Neuronal stem cell (in vitro differentiated cells): ENCODE data around the gene HSP90AB1.
"Not testable (repeated sequence)": the region's sequence is repeated elsewhere in the genome, so short reads cannot be mapped to it uniquely, and the experiment has no call there.

Experiments
- DNase-seq: peaks from one replicate; pipeline ENCODE4 v3.0.0-alpha.2; 2013; ENCODE audit warnings: low spot score
- H2AFZ ChIP-seq: one replicate; pipeline ENCODE4 v1.6.1; 2013; ENCODE audit warnings: mild to moderate bottlenecking, low read length, inconsistent platforms
- H2AK5ac ChIP-seq: 2 replicates; pipeline ENCODE4 v1.6.1; 2013; ENCODE audit warnings: low read depth, mild to moderate bottlenecking, inconsistent platforms, low read length, moderate library complexity, mixed read lengths
- H2BK120ac ChIP-seq: 2 replicates; pipeline ENCODE4 v1.6.1; 2013; ENCODE audit warnings: low read depth, mild to moderate bottlenecking, inconsistent platforms, low read length, moderate library complexity, mixed read lengths
- H2BK12ac ChIP-seq: one replicate; pipeline ENCODE4 v1.6.1; 2013; ENCODE audit warnings: low read length, inconsistent platforms
- H2BK15ac ChIP-seq: 2 replicates; pipeline ENCODE4 v1.6.1; 2013; ENCODE audit warnings: mild to moderate bottlenecking, low read length, inconsistent platforms, mixed read lengths
- H2BK5ac ChIP-seq: one replicate; pipeline ENCODE4 v1.6.1; 2013; ENCODE audit warnings: inconsistent platforms, mild to moderate bottlenecking, low read length, moderate library complexity
- H3K14ac ChIP-seq: one replicate; pipeline ENCODE4 v1.6.1; 2013; ENCODE audit warnings: low read length, inconsistent platforms
- H3K18ac ChIP-seq: 2 replicates; pipeline ENCODE4 v1.6.1; 2013; ENCODE audit warnings: low read length, inconsistent platforms
- H3K23ac ChIP-seq: 2 replicates; pipeline ENCODE4 v1.6.1; 2013; ENCODE audit warnings: low read depth, mild to moderate bottlenecking, mixed read lengths, low read length, inconsistent platforms; ENCODE audit not compliant: poor library complexity
- H3K27ac ChIP-seq: replicated peaks from 3 replicates; pipeline ENCODE4 v1.5.1; 2013; ENCODE audit warnings: low read length, inconsistent platforms
- H3K27me3 ChIP-seq, 3 experiments: 2 replicates each; pipeline ENCODE4 v1.6.1; 2013; ENCODE audit warnings: low read length in 3 of 3, mild to moderate bottlenecking in 2 of 3, inconsistent platforms in 1 of 3, low read depth in 1 of 3, mixed read lengths in 1 of 3, moderate library complexity in 1 of 3; ENCODE audit not compliant: control insufficient read depth in 3 of 3, insufficient read depth in 3 of 3
- H3K36me3 ChIP-seq, 2 donors: replicated peaks in 1 of 2; 2 replicates each; pipeline ENCODE4 v1.6.1; 2013; ENCODE audit warnings: low read length in 2 of 2; ENCODE audit not compliant: control insufficient read depth in 2 of 2, insufficient read depth in 2 of 2
- H3K4ac ChIP-seq: 2 replicates; pipeline ENCODE4 v1.6.1; 2013; ENCODE audit warnings: inconsistent platforms, mild to moderate bottlenecking, low read length, moderate library complexity
- H3K4me1 ChIP-seq, 2 donors: 1 replicate in 1 of 2; 2 replicates in 1 of 2; pipeline ENCODE4 v1.6.1; 2013; ENCODE audit warnings: low read length in 2 of 2, low read depth in 1 of 2; ENCODE audit not compliant: control insufficient read depth in 2 of 2, insufficient read depth in 1 of 2
- H3K4me2 ChIP-seq: one replicate; pipeline ENCODE4 v1.6.1; 2013; ENCODE audit warnings: mild to moderate bottlenecking, low read length, inconsistent platforms; ENCODE audit not compliant: insufficient read depth, poor library complexity, severe bottlenecking
- H3K4me3 ChIP-seq, 2 donors: 2 replicates each; pipeline ENCODE4 v1.5.1; 2013; ENCODE audit warnings: low read length in 2 of 2, mild to moderate bottlenecking in 2 of 2, inconsistent platforms in 1 of 2, moderate library complexity in 1 of 2
- H3K79me1 ChIP-seq: one replicate; pipeline ENCODE4 v1.6.1; 2013; ENCODE audit warnings: low read depth, mild to moderate bottlenecking, inconsistent platforms, low read length, moderate library complexity
- H3K9ac ChIP-seq: one replicate; pipeline ENCODE4 v1.6.1; 2013; ENCODE audit warnings: mild to moderate bottlenecking, low read depth, low read length, inconsistent platforms; ENCODE audit not compliant: poor library complexity
- H3K9me3 ChIP-seq, 2 donors: replicated peaks in 1 of 2; 2 replicates each; pipeline versions ENCODE3 to v1.6.1; 2013; ENCODE audit warnings: low read length in 2 of 2, mild to moderate bottlenecking in 2 of 2, inconsistent platforms in 1 of 2, low read depth in 1 of 2, mixed read lengths in 1 of 2, moderate library complexity in 1 of 2; ENCODE audit not compliant: control insufficient read depth in 2 of 2, insufficient read depth in 1 of 2
- H4K8ac ChIP-seq: one replicate; pipeline ENCODE4 v1.6.1; 2013; ENCODE audit warnings: low read depth, mild to moderate bottlenecking, inconsistent platforms, low read length, moderate library complexity
- H4K91ac ChIP-seq: one replicate; pipeline ENCODE4 v1.6.1; 2013; ENCODE audit warnings: low read length, low read depth, mild to moderate bottlenecking, inconsistent platforms; ENCODE audit not compliant: poor library complexity
- WGBS, 2 donors: extraction: QIAGEN DNeasy Blood & Tissue Kit; methylation state at CpG; one replicate each; pipeline ENCODE4 v1.1.7; 2013; ENCODE audit warnings: missing lambda C conversion rate in 2 of 2, mixed read lengths in 1 of 2; ENCODE audit not compliant: insufficient read length in 2 of 2, insufficient replicate concordance in 1 of 2; ENCODE audit errors: extremely low coverage in 2 of 2; 5-methylcytosine and 5-hydroxymethylcytosine counted together

The HSP90AB1 gene

DNA sequence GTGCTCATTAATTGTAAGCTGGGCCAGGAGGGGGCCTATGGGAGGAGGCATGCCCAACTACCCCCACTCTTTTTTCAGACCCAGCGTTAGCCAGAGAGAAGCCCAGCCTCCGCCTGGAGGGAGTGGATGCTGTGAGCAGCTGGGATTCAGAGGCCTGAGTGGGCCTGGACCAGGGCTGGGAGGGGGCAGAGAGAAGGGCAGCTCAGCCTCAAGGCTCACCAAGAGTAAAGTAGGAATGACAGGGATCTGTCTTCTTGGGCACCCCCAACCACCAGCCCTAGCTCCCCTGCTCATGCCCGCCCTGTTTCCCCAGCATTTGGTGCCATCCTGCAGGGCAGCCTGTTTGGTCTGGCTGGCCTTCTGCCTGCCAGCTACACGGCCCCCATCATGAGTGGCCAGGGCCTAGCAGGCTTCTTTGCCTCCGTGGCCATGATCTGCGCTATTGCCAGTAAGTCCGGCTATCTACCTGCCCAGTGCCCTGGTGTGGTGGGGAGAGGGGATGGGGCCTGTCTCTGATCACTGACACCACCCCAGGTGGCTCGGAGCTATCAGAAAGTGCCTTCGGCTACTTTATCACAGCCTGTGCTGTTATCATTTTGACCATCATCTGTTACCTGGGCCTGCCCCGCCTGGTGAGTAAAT, 16.7 kb upstream of the HSP90AB1 start:
- Histone ChIP-seq H2AFZ (no peak overlapping the region), H3K14ac (no peak overlapping the region), H3K4ac (no peak overlapping the region), H2BK120ac (no peak overlapping the region), H3K4me3 (no peak overlapping the region), H3K36me3 (peaks cover 19 to 68% of the 10 kb centered on the region in 2 donors), H3K4me2 (no peak overlapping the region), H3K79me1 (peaks cover 4% of the 10 kb centered on the region), H3K9ac (no peak overlapping the region), H4K8ac (no peak overlapping the region), H2BK12ac (no peak overlapping the region), H3K27ac (no peak overlapping the region), H4K91ac (no peak overlapping the region), H3K9me3 (no peaks in the 10 kb centered on the region), H3K18ac (no peak overlapping the region), H3K4me1 (peaks cover 23 to 26% of the 10 kb centered on the region in 2 donors), H3K27me3 (peaks cover 0 to 2% (median 0%) of the 10 kb centered on the region in 3 experiments), H2BK5ac (no peak overlapping the region), H2AK5ac (no peak overlapping the region), H3K23ac (no peak overlapping the region), H2BK15ac (no peak overlapping the region)
- no peak for DNase-seq
- no CpG with 5 or more reads among the region's 10 CpGs for WGBS, 2 donors

DNA sequence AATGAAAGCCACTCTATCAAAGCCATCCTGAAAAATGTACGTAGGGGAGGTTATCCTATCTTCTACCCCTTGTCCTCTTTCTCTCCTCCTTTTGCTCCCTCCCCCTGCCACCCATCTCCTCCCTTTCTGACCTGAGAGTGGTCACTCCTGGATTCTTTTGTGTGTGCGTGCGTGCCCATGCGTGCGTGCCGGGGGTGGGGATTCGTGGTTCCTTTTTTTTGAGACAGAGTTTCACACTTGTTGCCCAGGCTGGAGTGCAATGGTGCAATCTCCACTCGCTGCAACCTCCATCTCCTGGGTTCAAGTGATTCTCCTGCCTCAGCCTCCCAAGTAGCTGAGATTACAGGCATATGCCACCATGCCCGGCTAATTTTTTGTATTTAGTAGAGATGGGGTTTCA, 15.5 kb upstream of the HSP90AB1 start:
- H2BK15ac ChIP-seq, H3K4me2 ChIP-seq, H2AFZ ChIP-seq, H3K14ac ChIP-seq, H3K27me3 ChIP-seq, H2BK5ac ChIP-seq, H4K91ac ChIP-seq, DNase-seq, H3K4ac ChIP-seq, H2BK12ac ChIP-seq, H3K23ac ChIP-seq, H3K18ac ChIP-seq, H3K9me3 ChIP-seq, H3K4me3 ChIP-seq, H2AK5ac ChIP-seq, H2BK120ac ChIP-seq, H3K79me1 ChIP-seq, H4K8ac ChIP-seq, H3K27ac ChIP-seq, H3K9ac ChIP-seq: not testable (repeated sequence)
- Histone ChIP-seq H3K4me1 (peaks cover 13 to 16% of the 10 kb centered on the region in 2 donors), H3K36me3 (peaks cover 19 to 76% of the 10 kb centered on the region in 2 donors)
- WGBS, 2 donors, result no CpG with 5 or more reads among the region's 9 CpGs

DNA sequence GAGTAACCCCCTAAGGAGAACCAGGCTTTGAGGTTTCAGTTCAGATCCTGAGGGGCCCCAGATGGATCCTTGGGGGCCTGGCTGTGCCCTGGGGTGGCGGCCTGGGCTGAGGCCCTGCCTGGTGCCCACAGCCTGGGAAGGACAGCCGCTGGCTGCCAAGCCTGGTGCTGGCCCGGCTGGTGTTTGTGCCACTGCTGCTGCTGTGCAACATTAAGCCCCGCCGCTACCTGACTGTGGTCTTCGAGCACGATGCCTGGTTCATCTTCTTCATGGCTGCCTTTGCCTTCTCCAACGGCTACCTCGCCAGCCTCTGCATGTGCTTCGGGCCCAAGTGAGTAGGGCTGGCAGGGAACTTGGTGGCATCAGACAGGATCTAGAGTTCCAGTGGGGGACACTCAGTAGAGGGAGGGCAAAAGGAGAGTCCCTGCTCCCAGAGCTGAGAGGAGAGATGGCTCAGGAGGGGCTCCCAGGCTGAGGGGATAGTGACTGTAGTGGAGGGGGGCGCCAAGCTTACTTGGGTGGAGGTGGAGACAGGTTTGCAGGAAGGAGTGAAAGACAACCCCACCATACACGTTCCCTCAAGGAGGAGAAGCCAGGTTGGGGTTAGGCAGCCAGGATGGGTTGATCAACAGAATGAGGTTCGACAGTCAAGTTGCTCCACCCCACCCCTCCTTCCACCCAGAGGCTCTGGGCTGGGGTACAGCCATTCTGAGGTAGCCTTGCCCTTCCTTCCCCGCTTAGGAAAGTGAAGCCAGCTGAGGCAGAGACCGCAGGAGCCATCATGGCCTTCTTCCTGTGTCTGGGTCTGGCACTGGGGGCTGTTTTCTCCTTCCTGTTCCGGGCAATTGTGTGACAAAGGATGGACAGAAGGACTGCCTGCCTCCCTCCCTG, 14.0 kb upstream of the HSP90AB1 start:
- H3K27ac ChIP-seq, result no peak overlapping the region
- no peak overlapping the region for H2AFZ ChIP-seq
- no peak overlapping the region for H3K18ac ChIP-seq
- no peaks in the 10 kb centered on the region for H3K79me1 ChIP-seq
- no peaks in the 10 kb centered on the region for H3K9me3 ChIP-seq
- H3K9ac ChIP-seq, result no peak overlapping the region
- H3K4me3 ChIP-seq, result no peak overlapping the region
- H4K91ac ChIP-seq, result no peak overlapping the region
- H4K8ac ChIP-seq, result no peak overlapping the region
- no peak for DNase-seq
- no peak overlapping the region for H3K4me2 ChIP-seq
- H3K4me1 ChIP-seq, result peaks cover 5 to 11% of the 10 kb centered on the region in 2 donors
- no peak overlapping the region for H2BK12ac ChIP-seq
- H2BK15ac ChIP-seq, result no peak overlapping the region
- peak overlapping the region; percentile 13 for H3K23ac ChIP-seq
- H3K27me3 ChIP-seq, result no peaks in the 10 kb centered on the region
- H2BK5ac ChIP-seq, result no peak overlapping the region
- H3K14ac ChIP-seq, result no peak overlapping the region
- no peak overlapping the region for H2AK5ac ChIP-seq
- H2BK120ac ChIP-seq, result no peak overlapping the region
- peaks cover 19 to 76% of the 10 kb centered on the region in 2 donors for H3K36me3 ChIP-seq
- WGBS, 2 donors, result no CpG with 5 or more reads among the region's 16 CpGs
- H3K4ac ChIP-seq, result no peak overlapping the region

GRCh38 chr6:44233567-44234100, 13.3 kb upstream of the HSP90AB1 start:
- Histone ChIP-seq H3K27ac (no peak overlapping the region), H4K8ac (no peak overlapping the region), H2AK5ac (no peak overlapping the region), H2BK120ac (no peak overlapping the region), H4K91ac (no peak overlapping the region), H3K4ac (no peak overlapping the region), H3K36me3 (peaks cover 20 to 69% of the 10 kb centered on the region in 2 donors), H2AFZ (no peak overlapping the region), H2BK12ac (no peak overlapping the region), H3K4me1 (peaks cover 7 to 13% of the 10 kb centered on the region in 2 donors), H3K23ac (peak overlapping the region; percentile 5), H3K4me3 (no peak overlapping the region), H3K9ac (peak overlapping the region; percentile 38), H2BK15ac (no peak overlapping the region), H2BK5ac (no peak overlapping the region), H3K4me2 (no peak overlapping the region), H3K79me1 (no peaks in the 10 kb centered on the region), H3K27me3 (no peaks in the 10 kb centered on the region), H3K18ac (no peak overlapping the region), H3K9me3 (no peaks in the 10 kb centered on the region), H3K14ac (no peak overlapping the region)
- no peak for DNase-seq
- no CpG with 5 or more reads among the region's 14 CpGs for WGBS, 2 donors
